ENCODE data around the gene LDLRAD3. TPM values are rescaled to one million over a fixed set of nuclear protein-coding genes. Genes with fewer than 3 reads are reported as not detected.

The LDLRAD3 gene
- total RNA-seq, 1 donor from 2014 or later, result 28.5 TPM

- H3K27ac Mint-ChIP-seq (ENCODE audit: unreplicated experiment), result no peak overlapping the region
- no peaks in the 10 kb centered on the region for H3K36me3 Mint-ChIP-seq (ENCODE audit: low read depth, unreplicated experiment)
- H3K9me3 Mint-ChIP-seq (ENCODE audit: unreplicated experiment), result no peaks in the 10 kb centered on the region
- H3K27me3 Mint-ChIP-seq (ENCODE audit: unreplicated experiment), result no peaks in the 10 kb centered on the region
- no peak for DNase-seq (ENCODE audit: low spot score)
- H3K4me3 Mint-ChIP-seq (ENCODE audit: unreplicated experiment), result no peak overlapping the region
- no peak for TF ChIP-seq CTCF (IDR thresholded peaks at IDR 0.05; ENCODE audit: unreplicated experiment)
- H3K4me1 Mint-ChIP-seq (ENCODE audit: unreplicated experiment), result peaks cover 6% of the 10 kb centered on the region
Measured at GRCh38 chr11:36023922-36024321, 80.1 kb downstream of the LDLRAD3 start.

- Mint-ChIP-seq H3K9me3 (ENCODE audit: unreplicated experiment) (no peaks in the 10 kb centered on the region), H3K4me1 (ENCODE audit: unreplicated experiment) (peaks cover 6% of the 10 kb centered on the region), H3K36me3 (ENCODE audit: low read depth, unreplicated experiment) (no peaks in the 10 kb centered on the region), H3K27ac (ENCODE audit: unreplicated experiment) (no peak overlapping the region), H3K27me3 (ENCODE audit: unreplicated experiment) (no peaks in the 10 kb centered on the region), H3K4me3 (ENCODE audit: unreplicated experiment) (no peak overlapping the region)
- no peak for DNase-seq (ENCODE audit: low spot score)
- TF ChIP-seq CTCF (IDR thresholded peaks at IDR 0.05; ENCODE audit: unreplicated experiment), result no peak
Measured at GRCh38 chr11:36024716-36025115, 80.9 kb downstream of the LDLRAD3 start.

GRCh38 chr11:36026315-36026968 is 82.6 kb downstream of the LDLRAD3 start:
- no peak for DNase-seq (ENCODE audit: low spot score)
- no peaks in the 10 kb centered on the region for H3K9me3 Mint-ChIP-seq (ENCODE audit: unreplicated experiment)
- no peaks in the 10 kb centered on the region for H3K36me3 Mint-ChIP-seq (ENCODE audit: low read depth, unreplicated experiment)
- H3K27me3 Mint-ChIP-seq (ENCODE audit: unreplicated experiment), result no peaks in the 10 kb centered on the region
- H3K4me3 Mint-ChIP-seq (ENCODE audit: unreplicated experiment), result no peak overlapping the region
- H3K27ac Mint-ChIP-seq (ENCODE audit: unreplicated experiment), result no peak overlapping the region
- no peak for TF ChIP-seq CTCF (IDR thresholded peaks at IDR 0.05; ENCODE audit: unreplicated experiment)
- peaks cover 2% of the 10 kb centered on the region for H3K4me1 Mint-ChIP-seq (ENCODE audit: unreplicated experiment)

GRCh38 chr11:36027731-36028130 is 83.9 kb downstream of the LDLRAD3 start:
- no peak overlapping the region for H3K4me3 Mint-ChIP-seq (ENCODE audit: unreplicated experiment)
- no peak overlapping the region for H3K27ac Mint-ChIP-seq (ENCODE audit: unreplicated experiment)
- DNase-seq (ENCODE audit: low spot score), result no peak
- H3K27me3 Mint-ChIP-seq (ENCODE audit: unreplicated experiment), result no peaks in the 10 kb centered on the region
- no peaks in the 10 kb centered on the region for H3K36me3 Mint-ChIP-seq (ENCODE audit: low read depth, unreplicated experiment)
- no peak for TF ChIP-seq CTCF (IDR thresholded peaks at IDR 0.05; ENCODE audit: unreplicated experiment)
- no peaks in the 10 kb centered on the region for H3K9me3 Mint-ChIP-seq (ENCODE audit: unreplicated experiment)
- H3K4me1 Mint-ChIP-seq (ENCODE audit: unreplicated experiment), result peaks cover 2% of the 10 kb centered on the region

- no peak for TF ChIP-seq CTCF (IDR thresholded peaks at IDR 0.05; ENCODE audit: unreplicated experiment)
- peaks cover 6% of the 10 kb centered on the region for H3K36me3 Mint-ChIP-seq (ENCODE audit: low read depth, unreplicated experiment)
- H3K9me3 Mint-ChIP-seq (ENCODE audit: unreplicated experiment), result no peaks in the 10 kb centered on the region
- H3K27ac Mint-ChIP-seq (ENCODE audit: unreplicated experiment), result no peak overlapping the region
- DNase-seq (ENCODE audit: low spot score), result no peak
- H3K27me3 Mint-ChIP-seq (ENCODE audit: unreplicated experiment), result no peaks in the 10 kb centered on the region
- no peak overlapping the region for H3K4me3 Mint-ChIP-seq (ENCODE audit: unreplicated experiment)
- H3K4me1 Mint-ChIP-seq (ENCODE audit: unreplicated experiment), result no peaks in the 10 kb centered on the region
Measured at GRCh38 chr11:36029616-36030015, 85.8 kb downstream of the LDLRAD3 start.
